ENCODE results near the gene ENPP7.

The ENPP7 gene

DNA sequence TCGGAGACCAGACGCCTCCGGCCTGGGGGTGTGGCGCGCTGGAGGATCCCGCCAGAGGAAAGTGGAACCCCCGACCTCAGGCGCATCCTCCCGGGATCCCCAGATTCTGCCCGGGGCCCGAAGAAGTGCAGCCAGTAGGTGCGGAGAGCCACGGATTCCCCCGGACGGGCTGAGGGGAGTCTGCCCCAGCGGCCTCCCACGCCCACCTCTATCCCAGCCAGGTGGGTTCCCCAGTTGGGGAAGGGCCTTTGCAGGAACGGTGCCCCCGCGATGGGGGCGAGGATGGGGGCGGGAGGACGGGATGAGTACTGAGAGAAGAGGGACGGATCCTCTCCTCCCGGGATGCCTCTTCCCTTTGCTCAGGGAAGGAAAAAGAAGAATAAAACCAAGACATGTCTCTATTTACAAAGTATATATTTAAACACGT, 61.0 kb downstream of the ENPP7 start:
- Histone ChIP-seq H3K9me3 (ENCODE audit: control insufficient read depth, low read length) (no peaks in the 10 kb centered on the region), H3K4me3 (ENCODE audit: low read length) (no peak overlapping the region), H3K36me3 (ENCODE audit: control insufficient read depth, insufficient read depth, low read length, severe bottlenecking) (no peaks in the 10 kb centered on the region), H3K4me1 (ENCODE audit: control insufficient read depth, insufficient read depth, low read length) (peaks cover 26% of the 10 kb centered on the region), H3K27me3 (replicated peaks; ENCODE audit: control insufficient read depth, insufficient read depth, low read length) (peaks cover 57% of the 10 kb centered on the region), H3K9ac (ENCODE audit: low read length) (no peak overlapping the region)
- DNase-seq (ENCODE audit: low read depth): no peak
